Measurements from ENCODE around the gene AK5.

Gene AK5

DNA sequence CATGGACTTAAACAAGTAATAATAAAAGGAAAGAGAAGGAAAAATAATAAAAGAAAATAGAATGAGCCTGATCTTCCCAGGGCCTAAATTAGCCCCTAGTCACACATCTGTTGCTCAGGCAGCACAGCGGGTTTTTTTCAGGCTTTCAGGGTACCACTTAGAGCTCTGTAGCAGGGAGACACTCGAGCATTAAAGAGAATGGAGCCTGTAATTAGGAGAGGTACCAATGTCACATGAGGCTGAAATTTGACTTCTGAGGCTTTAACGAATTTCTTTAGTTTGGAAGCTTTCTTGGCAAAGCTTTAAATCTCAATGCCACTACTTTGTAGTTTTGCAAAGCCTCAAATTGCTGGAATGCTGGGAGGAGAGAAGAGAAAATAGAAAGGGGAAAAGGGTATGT is 116.3 kb downstream of the AK5 start:
- DNase-seq (ENCODE audit: low read depth in 2 of 2): no peak
- TF ChIP-seq, protein P1, sequence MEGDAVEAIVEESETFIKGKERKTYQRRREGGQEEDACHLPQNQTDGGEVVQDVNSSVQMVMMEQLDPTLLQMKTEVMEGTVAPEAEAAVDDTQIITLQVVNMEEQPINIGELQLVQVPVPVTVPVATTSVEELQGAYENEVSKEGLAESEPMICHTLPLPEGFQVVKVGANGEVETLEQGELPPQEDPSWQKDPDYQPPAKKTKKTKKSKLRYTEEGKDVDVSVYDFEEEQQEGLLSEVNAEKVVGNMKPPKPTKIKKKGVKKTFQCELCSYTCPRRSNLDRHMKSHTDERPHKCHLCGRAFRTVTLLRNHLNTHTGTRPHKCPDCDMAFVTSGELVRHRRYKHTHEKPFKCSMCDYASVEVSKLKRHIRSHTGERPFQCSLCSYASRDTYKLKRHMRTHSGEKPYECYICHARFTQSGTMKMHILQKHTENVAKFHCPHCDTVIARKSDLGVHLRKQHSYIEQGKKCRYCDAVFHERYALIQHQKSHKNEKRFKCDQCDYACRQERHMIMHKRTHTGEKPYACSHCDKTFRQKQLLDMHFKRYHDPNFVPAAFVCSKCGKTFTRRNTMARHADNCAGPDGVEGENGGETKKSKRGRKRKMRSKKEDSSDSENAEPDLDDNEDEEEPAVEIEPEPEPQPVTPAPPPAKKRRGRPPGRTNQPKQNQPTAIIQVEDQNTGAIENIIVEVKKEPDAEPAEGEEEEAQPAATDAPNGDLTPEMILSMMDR (IDR thresholded peaks at IDR 0.05; ENCODE audit: low read depth, low read length): no peak
- no peak overlapping the region for H3K4me3 ChIP-seq (replicated peaks in 1 of 2; ENCODE audit: low read depth in 2 of 2, low read length in 2 of 2)

DNA sequence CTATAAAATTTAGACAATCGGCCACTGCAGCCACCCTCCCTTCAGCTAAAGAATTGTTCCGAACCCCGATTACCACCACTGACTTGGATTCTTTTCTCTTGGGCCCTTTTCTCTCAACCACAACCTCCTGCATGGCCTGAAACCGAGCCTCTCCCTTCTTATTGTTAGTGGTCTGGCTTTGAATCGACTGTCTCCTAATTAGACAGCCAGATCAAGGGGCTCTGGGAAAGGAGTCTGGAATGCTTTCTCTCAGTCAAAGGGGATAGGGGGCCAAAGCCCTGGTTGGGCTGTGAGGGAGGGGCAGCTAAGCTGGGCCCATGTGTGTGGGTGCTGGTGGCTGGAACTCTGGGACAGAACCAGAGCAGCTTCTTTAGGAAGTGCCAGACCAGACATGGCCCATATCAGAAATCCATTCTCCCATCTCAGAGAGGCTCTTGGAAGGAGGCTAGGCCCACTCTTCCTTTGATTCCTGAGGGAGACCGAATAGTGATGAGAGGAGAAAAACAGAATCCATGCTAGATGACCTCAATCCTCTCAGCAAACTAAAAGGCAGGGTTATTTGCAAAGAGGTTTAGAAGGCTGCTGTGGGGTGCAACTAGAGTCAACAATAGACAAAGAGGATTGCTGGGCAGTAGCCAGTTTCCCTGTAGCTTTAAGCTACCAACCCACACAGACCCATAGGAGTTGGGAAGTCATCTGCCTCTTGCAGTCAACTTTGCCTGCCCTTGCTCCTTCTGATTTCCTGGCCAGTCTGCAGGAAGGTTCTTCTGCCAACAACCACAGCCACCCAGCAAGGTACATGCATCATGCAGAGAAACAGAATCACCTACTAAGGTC is 117.6 kb downstream of the AK5 start:
- H3K4me3 ChIP-seq (replicated peaks in 1 of 2; ENCODE audit: low read depth in 2 of 2, low read length in 2 of 2): no peak overlapping the region
- TF ChIP-seq, protein P1 (IDR thresholded peaks at IDR 0.05; ENCODE audit: low read depth, low read length): no peak
- DNase-seq (ENCODE audit: low read depth in 2 of 2): no peak

DNA sequence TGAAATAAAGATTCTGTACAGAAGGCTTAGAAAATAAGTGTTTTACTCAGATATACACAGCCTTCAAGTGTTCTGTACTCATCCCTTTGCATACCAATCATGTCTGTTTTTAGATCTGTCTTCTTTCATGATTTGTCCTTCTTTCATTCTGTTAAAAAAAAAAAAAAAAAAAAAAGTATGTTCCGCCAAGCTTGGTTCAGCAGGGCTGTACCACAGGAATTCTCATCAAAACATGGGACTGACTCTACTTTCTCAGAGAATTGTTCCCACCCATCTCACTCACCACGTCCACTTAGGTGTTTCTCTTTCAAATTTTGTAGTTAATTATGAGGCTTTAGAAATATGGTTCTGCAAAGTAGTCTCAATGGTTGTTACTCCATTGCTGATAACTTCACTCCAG is 119.0 kb downstream of the AK5 start:
- no peak overlapping the region for H3K4me3 ChIP-seq (replicated peaks in 1 of 2; ENCODE audit: low read depth in 2 of 2, low read length in 2 of 2)
- TF ChIP-seq, protein P1 (IDR thresholded peaks at IDR 0.05; ENCODE audit: low read depth, low read length): no peak
- DNase-seq (ENCODE audit: low read depth in 2 of 2): peak in 1 of 2 donors; percentile 44

DNA sequence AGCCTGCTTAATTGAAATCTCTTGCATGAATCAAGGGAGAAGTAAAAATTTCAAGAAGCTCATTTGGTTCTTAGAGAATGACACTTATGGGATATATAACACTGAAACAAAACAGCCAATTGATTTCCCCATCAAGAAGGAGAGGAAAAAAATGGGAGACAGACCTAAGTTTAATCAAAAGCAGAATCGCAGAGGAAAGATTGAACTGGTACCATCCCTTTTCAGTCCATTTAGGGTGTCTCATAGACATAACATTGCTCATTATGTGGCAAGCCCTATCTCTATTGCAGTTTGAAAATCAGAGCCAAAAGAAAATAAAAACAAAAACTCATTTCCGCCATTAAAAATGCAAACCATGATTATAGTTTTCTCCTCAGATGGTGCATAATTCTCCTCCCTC is 119.6 kb downstream of the AK5 start:
- TF ChIP-seq, protein P1 (IDR thresholded peaks at IDR 0.05; ENCODE audit: low read depth, low read length): no peak
- DNase-seq (ENCODE audit: low read depth in 2 of 2): no peak
- no peak overlapping the region for H3K4me3 ChIP-seq (replicated peaks in 1 of 2; ENCODE audit: low read depth in 2 of 2, low read length in 2 of 2)

DNA sequence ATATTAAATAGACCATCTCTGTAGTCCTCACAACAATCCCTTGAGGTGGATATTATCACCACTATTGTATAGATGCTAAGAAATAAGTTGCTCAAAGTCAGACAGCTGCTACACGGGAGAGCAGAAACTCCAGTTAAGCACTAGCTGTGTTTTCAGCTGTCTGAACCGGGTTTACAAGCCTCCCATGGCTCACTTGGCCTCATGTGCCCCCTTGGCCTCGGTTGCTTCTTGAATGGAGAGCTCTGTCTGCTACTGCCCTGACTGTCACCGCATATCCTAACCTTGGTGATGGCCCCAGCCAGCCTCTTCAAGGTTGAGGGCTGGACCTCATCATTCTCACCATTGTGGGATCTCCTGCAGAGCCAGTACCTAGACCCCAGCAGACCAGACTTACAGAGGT is 123.4 kb downstream of the AK5 start:
- TF ChIP-seq, protein P1 (IDR thresholded peaks at IDR 0.05; ENCODE audit: low read depth, low read length): no peak
- DNase-seq (ENCODE audit: low read depth in 2 of 2): no peak
- no peak overlapping the region for H3K4me3 ChIP-seq (replicated peaks in 1 of 2; ENCODE audit: low read depth in 2 of 2, low read length in 2 of 2)

DNA sequence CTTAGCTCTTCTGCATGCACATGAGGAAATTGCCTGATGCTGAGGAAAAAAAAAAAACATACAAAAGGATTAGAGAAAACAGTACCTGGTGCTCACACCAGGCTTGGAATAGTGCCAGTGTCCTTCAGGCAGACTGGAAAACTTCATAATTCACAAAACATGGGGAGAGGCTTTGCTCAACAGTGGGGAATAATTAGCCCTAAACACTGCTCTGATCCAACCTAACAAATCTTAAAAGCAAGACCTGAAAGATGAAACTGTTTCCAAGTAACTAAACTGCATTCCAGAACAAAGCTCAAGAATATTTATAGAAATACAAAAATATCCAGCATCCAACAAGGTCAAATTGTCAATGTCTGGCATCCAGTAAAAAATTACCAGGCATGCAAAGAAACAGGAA is 124.8 kb downstream of the AK5 start:
- H3K4me3 ChIP-seq (replicated peaks in 1 of 2; ENCODE audit: low read depth in 2 of 2, low read length in 2 of 2): no peak overlapping the region
- DNase-seq (ENCODE audit: low read depth in 2 of 2): no peak
- TF ChIP-seq, protein P1 (IDR thresholded peaks at IDR 0.05; ENCODE audit: low read depth, low read length): no peak
